Measurements from ENCODE around the gene FAM216B.
"Not testable (repeated sequence)": the region's sequence is repeated elsewhere in the genome, so short reads cannot be mapped to it uniquely, and the experiment has no call there.

FAM216B gene

DNA sequence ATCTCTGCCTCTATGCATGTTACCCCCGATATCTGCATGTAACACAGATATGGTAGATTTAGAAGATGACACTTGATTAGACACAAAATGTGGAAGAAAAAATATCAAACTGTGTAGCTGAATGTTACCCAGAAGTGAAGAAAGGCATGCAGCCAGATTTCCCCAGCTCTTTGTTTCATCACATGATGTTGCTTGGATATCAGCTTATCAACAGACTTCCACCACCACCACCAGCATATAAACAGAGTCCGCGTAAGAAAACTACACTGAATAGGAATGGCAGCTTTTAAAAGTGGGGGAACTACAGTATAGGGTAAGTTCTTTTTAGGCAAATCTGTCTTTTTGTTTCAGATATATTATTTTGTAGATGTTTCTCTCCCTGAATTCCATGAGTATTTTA is at the start of gene FAM216B:
Gene FAM216B, plus strand, starts transcription at position 233 of the 400 bp plus-strand sequence. CDS start 2,484 bp downstream, outside the sequence.
- DNase-seq, result no peak

DNA sequence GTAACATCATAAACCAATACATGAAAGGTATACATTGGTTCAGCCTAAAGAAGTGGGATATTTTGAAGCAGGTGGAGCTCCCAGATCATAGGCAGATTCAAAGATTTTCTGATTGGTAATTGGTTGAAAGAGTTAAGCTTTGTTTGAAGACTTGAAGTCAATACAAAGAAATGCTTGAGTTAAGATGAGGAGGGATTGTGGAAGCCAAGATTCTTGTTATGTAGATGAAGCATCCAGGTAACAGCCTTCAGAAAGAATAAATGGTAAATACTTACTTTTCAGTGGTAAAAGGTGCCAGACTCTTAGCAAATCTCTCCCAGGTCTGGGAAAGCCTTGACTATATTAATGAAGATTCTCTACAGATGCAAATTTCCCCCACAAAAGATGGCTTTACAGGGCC is 49.3 kb upstream of the FAM216B start:
- no peak for DNase-seq

DNA sequence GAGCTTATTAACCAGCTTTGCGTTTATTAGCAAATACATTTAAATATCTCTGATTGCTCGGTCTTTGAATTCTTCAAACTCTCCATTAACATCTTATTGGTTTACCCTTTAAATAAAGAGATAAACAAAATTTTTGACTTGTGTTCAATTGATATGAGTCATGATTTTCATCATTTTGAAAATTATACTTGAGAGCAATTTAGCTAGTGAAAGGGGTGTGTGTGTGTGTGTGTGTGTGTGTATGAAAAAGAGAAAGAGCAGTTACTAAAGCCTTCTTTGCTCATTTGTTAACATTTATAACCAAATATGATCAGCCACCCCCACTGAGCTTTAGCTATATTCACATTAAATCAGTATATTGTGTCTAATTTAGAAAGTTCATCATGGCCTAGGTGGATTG is 48.3 kb upstream of the FAM216B start:
- DNase-seq, result no peak

DNA sequence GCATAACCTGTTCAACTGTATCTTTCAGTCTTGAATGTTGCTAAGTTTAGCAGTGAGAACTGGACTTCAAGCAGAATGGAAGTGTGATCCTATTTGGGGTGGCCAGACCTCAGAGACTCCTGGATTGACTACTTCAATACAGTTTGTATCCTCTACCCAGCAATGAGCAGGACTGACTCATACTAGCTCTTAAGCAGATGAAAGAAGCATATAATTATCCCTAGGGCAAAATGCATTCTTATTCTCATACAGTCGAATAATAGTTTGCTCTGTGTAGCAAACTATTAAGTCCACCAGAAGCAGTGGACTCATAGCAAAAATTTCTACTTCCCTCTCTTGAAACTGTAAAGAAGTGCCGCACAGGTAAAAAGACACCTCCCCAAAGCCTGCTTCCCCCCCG is 46.4 kb upstream of the FAM216B start:
- no peak for DNase-seq

DNA sequence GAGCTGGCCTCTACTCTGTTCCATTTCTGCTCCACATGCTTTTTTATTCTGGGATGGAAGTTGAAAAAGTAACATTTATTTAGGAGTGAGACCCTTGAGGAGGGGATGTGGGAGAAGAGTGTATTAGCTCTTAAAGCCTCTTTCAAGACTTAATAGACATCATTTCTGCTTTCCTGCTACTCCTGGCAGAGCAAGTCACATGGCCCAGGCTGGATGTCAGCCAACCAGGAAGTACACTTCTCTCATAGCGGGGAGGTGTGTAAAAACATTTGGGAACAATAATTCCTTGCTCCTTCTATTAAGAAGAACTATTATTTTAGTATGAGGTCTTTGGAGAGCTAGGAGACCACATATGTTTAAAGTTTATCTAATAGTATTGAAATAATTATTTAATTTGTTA is 40.6 kb upstream of the FAM216B start:
- no peak for DNase-seq

DNA sequence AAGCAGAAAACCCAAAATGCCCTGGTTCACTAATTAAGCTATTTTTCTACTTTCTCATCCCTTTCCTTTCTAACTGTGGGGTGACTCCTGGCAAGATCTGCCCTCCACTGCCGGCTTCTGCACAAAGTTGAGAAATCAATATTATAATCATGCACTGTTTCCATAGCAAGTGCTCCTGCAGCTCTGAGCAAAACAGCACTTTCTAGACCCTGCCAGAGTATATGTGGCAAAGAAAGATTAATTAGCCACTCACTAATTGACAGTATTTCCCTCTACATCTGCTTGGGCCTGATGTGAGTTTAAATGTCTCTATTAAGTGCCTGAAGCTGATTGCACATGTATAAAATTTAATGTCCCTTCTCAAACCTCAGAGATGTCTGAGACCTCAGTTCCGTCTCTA is 39.5 kb upstream of the FAM216B start:
- no peak for DNase-seq

DNA sequence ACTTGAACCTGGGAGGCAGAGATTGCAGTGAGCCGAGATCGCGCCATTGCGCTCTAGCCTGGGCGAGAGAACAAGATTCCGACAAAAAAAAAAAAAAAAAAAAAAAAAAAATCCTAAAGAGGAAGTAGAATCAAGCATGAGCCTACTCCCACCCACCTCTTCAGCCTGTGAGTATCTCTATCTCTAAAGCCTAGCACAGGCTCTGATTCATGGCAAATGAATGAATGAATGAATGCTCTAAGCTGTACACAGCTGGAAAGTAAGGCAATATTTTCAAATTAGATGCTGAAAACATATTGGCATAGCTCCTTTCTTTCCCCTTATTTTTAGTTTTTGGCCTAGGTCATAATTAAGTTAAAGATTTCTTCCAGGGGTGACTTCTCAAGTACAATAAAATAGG is 35.7 kb upstream of the FAM216B start:
- no peak for DNase-seq

DNA sequence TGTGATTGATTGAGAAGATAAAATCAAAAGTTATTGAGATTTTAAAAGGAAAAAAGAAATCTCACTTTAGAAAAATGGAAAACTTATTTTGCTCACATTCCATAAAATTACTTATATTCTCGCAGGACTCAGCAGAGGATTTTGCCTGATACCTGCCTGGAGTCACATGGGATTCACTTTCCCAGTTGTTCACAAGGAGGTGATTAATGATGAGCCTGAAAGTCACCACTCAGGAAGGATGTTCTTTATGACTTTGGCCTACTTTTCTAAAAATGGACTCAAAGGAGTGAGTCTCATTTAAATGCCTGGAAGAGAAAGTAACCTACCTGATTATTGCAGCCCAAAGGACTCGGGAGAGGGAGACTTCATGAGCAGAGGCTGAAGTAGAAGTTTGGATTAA is 34.5 kb upstream of the FAM216B start:
- DNase-seq, result no peak

DNA sequence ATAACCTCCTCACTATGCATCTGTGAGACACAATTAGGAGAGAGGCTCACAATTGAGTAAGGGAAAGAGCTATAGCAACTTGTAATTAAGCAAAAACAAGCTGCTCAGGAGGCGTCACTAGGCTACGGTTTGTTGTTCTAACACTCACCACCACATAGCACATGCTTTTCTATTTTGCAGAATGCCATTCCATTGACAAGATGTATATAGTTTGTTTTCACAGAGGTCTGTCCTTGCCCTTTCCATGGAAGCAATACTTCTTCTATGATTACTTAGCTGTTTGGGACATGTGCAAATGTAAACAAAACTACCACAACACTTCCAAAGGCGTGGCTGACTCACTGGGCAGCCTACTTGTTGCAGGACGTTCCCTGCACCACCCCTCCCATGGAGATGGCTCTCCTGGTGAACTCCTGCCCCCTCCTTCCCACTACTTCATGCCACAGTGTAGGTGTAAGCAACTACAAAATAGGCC is 33.9 kb upstream of the FAM216B start:
- DNase-seq, result no peak

DNA sequence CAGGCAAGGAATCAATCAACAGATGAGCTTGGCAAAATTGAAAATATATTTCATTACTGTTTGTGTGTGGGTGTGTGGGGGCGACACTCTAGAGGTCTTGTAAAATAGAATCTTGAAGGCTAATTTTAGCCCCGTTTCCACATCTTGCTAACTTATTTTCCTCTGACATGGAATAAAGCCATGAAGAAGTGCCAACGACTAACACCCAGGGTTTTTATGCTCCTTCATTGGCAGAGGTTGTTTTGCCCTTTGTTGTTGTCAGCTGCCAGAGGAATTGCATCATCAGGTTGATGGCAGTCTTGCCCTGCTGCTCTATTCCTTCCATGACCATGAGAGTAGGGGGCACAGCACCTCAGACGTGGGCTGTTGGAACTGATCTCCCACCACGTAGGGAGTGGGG is 30.6 kb upstream of the FAM216B start:
- no peak for DNase-seq

DNA sequence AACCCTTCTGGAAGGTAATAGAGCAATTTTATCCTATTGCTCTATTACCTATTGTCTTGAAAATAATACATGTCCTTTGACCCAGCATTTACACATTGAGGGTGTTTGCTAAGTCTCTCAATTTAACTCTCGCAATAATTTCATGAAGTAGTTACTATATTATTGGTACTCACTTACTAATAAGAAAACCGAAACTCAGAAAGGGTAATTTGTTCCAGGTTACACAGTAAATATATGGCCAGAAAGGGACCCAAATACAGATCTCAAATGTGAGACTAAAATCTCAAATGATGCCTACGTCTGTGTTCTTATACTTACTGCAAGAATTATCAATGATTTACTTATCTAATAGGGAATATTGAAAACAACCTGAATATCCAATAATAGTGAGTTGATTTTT is 29.7 kb upstream of the FAM216B start:
- no peak for DNase-seq

DNA sequence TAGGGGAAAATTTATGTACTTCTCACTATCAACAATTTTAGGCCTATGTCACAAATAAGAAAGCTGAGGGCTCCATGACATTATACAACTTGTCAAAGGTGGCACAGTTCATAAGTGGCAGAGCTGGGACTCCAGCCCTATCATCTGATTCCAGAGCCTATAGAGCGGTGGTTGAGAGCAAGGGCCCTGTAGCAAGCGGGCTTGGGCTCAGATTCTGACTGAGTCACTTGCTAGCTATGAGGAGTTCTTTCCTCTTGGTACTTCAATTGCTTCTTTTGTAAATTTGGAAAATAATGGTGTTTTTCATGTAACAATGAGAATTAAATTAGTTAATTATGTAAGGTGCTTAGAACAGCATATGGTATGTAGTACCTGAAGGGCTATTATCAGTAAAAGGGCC is 28.7 kb upstream of the FAM216B start:
- DNase-seq, result no peak

DNA sequence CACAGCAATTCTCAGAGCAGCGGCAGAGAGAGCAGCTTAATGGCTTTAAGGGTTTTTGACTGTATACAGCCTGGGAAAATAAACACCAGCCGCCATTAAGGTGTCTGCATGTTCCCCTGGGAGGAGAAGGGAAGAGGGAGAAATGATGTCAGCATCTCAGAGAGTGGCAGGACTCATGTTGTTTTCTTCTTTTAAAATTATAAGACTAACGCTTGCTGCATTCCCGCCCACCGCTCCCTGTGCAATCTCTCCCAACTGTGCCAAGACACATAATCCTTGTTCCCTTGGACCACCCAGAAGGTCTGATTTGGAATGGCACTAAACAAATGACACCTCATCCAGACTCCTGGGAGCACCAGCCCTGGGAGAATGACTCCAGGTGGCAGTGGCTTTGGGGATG is 27.7 kb upstream of the FAM216B start:
- DNase-seq, result no peak

DNA sequence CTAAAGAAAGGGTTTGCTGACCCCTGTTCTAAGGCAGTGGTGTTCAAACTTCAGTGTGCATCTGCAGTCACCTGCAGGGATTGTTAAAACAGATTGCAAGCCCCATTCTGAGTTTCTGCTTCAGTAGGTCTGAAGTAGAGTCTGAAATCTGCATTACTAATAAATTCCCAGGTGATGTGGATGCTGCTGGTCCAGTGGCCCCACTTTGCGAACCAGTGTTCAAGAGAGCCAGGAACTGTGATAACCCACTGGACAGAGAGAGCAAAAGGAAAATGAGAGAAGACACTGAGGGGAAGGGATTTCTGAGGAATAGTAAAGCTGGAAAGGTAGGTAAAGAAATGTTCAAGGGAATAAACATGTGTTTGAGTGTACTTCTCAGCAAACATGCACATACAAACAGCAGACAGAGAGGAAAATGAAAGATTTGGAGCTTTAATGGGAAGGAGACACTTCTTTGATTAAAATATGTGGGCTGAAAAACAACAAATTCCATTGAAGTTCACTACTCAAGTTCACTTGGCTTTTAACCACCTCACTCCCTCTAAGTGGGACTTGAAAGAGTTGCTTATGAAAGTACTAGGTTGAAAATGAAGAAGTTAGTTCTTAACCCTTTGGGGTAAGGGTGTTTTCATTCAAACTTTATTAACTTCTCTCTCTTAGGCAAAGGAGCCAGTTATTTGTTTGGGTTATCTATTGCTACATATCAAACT is 26.4 kb upstream of the FAM216B start:
- DNase-seq, result no peak

DNA sequence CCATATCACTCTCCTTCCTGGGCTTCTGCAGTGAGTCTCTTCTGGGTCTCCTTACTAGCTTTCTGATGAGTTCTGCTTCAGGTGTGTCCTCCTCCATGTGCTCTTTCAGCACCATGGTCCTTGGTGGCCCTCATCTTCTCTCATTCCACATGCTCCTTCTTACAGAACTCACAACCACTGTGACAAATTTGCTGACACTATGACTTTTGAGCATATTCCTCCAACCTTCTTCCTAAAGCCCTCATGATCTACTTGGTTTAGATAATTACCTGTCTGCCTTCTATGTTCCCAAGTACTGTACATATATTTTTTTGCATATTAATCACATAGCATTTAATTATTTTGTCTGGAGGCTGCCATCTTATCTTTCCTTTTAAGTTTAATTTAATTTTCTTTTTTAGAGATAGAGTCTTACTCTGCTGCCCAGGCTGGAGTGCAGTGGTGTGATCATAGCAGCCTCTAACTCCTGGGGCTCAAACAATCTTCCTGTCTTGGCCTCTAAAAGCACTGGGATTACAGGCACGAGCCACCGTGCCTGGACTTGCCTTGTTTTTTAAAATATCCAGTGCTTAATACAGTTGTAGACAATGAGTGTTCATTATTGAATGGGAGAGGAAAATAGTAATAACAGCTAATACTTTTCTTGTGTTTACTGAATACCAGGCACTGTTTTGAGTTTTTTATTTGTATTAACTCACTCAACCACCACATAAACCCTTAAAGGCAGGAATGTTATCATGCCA is 23.5 kb upstream of the FAM216B start:
- DNase-seq, result no peak

DNA sequence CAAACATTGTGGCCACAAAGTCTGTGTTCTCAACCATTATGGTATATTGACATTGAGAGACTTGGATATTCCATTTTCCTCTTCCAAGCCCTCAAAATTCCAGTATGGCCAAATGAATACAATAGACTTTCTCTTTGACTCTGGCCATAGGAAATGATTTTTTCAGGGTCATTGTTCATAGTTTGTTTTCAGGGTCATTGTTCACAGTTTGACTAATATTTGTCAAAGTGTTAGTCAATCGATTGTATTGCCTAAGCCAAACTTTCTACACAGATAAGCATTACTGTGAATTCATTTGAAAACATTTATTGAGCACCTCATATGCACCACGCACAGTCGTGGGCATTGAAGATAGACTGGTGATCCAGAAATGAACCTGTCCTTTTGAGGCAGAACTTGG is 22.9 kb upstream of the FAM216B start:
- no peak for DNase-seq

DNA sequence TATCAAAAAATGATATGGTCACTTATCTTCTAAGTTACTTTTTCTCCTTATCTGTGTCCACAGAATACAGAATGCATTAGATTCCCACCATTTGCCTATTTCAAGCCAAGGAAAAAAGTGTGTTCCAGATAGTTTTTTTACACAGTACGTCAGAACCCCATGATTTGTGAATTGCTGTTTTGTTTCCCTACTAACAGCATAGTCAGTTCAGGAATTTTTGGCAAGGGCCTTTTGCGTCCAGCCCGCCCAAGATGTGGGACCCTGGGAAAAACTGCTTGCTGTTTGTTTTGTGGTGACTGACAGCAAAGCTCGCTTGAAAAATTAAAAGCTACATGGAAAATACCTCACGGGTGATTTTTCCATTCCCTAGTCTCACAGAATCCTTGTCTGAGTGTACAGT is 20.4 kb upstream of the FAM216B start:
- DNase-seq, result no peak

DNA sequence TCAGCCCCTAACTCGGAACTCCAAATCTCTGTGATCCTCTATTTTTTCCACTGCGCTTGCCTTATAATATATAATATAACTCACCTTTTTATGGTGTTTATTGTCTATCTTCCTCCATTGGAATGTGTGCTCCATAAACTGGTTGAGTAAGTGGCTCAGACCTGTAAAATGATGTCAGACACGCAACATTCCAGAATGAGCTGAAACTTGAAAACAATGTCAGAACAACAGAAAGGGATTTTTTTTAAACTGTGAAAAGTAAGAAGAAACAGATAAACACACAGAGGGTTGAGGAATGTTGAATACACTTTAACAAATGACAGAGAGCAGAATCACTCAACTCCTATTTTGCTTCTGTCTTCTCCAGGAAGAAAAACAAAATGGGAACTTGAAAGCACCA is 19.1 kb upstream of the FAM216B start:
- DNase-seq, result no peak

DNA sequence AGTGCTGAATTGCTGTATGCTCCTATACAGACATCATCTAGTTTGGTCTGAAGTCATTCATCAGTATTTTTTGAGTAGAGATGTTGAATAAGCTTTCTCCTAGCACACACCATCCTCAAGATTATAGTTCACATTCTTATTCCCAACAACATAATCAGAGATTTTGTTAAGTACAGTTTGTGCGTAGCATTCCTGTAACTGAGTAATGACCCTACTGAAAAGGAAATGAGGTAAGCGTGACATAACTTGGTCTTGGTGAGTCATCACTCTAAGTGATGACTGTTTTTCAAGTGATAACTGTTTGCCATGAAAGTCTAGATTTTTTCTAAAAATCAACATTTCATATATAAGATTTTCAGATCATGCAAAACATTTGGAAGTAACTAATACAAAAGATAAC is 18.5 kb upstream of the FAM216B start:
- no peak for DNase-seq

DNA sequence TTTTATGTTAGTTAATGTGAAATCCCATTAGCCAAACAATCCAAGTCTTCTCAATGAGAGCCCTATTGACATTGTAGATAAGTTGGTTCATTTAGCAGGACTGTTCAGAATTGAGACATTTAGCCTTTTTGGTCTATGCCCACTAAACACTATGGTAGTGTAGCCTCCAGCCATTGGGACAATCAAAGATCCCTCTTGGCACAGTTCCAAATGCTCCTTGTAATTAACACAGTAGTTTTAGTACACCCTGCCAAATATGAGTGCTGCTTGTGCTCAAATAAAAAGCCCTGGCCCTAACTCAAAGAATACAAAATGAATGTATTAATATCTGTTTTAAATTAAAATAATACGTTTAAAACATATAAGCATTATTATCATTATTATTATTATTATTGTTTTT is 15.4 kb upstream of the FAM216B start:
- no peak for DNase-seq

DNA sequence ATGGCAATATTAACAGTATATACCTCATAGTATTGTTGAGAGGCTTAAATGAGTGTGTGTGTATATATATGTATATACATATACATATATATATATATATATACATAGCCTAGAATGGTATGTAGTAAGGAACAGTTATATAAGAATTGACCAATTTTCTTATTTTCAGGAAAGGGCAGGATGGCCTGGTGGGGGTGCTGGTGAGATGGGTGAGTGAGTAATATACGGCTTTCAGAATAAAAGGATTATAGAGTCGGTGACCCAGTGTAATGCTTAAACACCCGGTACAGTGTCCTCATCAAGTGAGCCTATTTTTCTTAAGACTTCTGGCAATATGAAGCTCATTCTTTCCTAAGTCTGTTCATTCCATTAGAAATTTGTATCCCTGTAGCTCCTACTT is 11.7 kb upstream of the FAM216B start:
- DNase-seq, result no peak

DNA sequence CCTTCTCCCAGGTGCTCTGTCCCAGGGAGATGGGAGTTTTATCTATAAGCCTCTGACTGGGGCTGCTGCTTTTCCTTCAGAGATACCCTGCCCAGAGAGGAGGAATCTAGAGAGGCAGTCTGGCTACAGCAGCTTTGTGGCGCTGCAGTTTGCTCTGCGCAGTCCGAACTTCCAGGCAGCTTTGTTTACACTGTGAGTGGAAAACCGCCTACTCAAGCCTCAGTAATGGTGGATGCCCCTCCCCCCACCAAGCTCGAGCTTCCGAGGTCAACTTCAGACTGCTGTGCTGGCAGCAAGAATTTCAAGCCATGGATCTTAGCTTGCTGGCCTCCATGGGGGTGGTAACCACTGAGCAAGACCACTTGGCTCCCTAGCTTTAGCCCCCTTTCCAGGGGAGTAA is 4.8 kb upstream of the FAM216B start:
- DNase-seq, result not testable (repeated sequence)

DNA sequence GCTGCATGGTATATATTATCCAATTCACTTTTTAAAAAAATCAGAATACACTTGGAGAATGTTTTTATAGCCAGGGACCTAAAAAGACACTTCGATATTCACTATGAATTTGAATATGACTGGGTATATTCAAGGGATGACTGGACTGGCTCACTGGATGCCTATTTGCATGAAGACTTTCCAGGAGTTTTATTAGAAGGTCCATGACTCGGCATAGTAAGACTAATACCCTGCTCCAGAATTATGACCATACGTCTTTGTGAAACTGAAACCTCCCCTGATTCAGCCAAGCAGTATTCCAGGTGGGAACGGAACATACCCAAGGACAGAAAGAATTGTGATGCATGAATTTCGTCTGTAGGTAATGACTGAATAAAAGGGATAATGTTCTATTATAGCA is 3.9 kb upstream of the FAM216B start:
- DNase-seq, result no peak

DNA sequence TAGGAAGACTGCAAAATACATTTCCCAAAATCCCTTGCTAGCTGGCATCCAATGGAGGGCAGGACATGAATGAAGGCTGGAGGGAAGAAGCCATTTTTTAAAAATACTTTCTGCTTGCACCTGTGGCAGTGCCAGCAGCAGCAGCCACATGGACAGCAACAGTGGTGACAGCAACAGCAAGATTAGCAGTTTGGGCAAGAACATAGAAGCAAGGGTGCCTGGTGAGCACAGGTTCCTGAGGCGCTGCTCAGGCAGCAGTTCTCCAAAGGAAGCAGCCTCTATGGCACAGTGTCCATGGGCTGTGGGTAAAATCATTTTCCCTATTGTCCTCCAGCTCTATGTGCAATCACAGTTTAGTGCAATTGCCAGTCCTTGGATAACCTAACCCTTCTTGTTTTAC is 1.3 kb upstream of the FAM216B start:
- no peak for DNase-seq

DNA sequence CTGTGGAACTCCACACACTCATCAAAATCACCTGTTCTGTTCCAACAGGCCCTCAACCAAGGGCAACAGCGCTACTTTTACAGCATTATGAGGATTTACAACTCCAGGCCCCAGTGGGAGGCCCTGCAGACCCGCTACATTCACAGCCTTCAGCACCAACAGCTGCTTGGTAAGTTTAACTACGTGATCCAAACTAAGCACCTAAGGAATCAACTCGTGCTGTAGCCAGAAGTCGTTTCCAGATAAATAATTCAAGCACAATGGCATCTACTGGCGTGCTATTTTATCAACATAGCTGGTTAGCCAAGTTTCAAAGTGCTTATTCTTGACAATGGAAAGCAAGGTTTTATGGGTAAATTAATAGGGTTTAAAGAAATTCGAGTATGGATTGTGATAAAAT is 5.3 kb downstream of the FAM216B start:
- no peak for DNase-seq
